B cell (primary cell): ENCODE data around the gene ETV1.
"Not testable (repeated sequence)": the region's sequence is repeated elsewhere in the genome, so short reads cannot be mapped to it uniquely, and the experiment has no call there.

Source experiments
- EZH2 ChIP-seq: IDR thresholded peaks from 2 replicates; pipeline ENCODE4 v1.6.1; 2012; ENCODE audit warnings: borderline replicate concordance, low read depth, mild to moderate bottlenecking, moderate library complexity, low read length; ENCODE audit not compliant: insufficient read depth, poor library complexity, severe bottlenecking
- TF ChIP-seq, protein P1 (sequence below): fragments of 200-600 bp; IDR thresholded peaks from one replicate; pipeline ENCODE4 v1.8.0; 2022; ENCODE audit warnings: antibody characterized with exemption, mild to moderate bottlenecking

DNA sequence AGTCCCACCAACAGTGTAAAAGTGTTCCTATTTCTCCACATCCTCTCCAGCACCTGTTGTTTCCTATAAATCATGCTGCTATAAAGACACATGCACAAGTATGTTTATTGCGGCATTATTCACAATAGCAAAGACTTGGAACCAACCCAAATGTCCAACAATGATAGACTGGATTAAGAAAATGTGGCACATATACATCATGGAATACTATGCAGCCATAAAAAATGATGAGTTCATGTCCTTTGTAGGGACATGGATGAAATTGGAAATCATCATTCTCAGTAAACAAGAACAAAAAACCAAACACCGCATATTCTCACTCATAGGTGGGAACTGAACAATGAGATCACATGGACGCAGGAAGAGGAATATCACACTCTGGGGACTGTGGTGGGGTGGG lies 71.1 kb downstream of the ETV1 start:
- TF ChIP-seq, protein P1, sequence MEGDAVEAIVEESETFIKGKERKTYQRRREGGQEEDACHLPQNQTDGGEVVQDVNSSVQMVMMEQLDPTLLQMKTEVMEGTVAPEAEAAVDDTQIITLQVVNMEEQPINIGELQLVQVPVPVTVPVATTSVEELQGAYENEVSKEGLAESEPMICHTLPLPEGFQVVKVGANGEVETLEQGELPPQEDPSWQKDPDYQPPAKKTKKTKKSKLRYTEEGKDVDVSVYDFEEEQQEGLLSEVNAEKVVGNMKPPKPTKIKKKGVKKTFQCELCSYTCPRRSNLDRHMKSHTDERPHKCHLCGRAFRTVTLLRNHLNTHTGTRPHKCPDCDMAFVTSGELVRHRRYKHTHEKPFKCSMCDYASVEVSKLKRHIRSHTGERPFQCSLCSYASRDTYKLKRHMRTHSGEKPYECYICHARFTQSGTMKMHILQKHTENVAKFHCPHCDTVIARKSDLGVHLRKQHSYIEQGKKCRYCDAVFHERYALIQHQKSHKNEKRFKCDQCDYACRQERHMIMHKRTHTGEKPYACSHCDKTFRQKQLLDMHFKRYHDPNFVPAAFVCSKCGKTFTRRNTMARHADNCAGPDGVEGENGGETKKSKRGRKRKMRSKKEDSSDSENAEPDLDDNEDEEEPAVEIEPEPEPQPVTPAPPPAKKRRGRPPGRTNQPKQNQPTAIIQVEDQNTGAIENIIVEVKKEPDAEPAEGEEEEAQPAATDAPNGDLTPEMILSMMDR: not testable (repeated sequence)
- not testable (repeated sequence) for TF ChIP-seq EZH2
